ENCODE results near the gene ANAPC16. TPM values are rescaled to one million over a fixed set of nuclear protein-coding genes. Genes with fewer than 3 reads are reported as not detected.

The ANAPC16 gene
- total RNA-seq, 4 donors from 2014 or later = 52.2 to 97.6 (median 76.3) TPM

GRCh38 chr10:72226418-72227027 lies 10.7 kb downstream of the ANAPC16 start:
- ATAC-seq (ENCODE audit: low FRiP score) (no peak), DNase-seq (ENCODE audit: low spot score) (no peak)
- TF ChIP-seq CTCF (IDR thresholded peaks at IDR 0.05) = no peak

- TF ChIP-seq CTCF (IDR thresholded peaks at IDR 0.05) = no peak
- DNase-seq (ENCODE audit: low spot score) (no peak), ATAC-seq (ENCODE audit: low FRiP score) (no peak)
These were observed 12.0 kb downstream of the ANAPC16 start for GRCh38 chr10:72227826-72228225.

- no peak for TF ChIP-seq CTCF (IDR thresholded peaks at IDR 0.05)
- ATAC-seq (ENCODE audit: low FRiP score) (no peak), DNase-seq (ENCODE audit: low spot score) (no peak)
These were observed 12.5 kb downstream of the ANAPC16 start for GRCh38 chr10:72228318-72228751.

- TF ChIP-seq CTCF (IDR thresholded peaks at IDR 0.05) = no peak
- peak; percentile 82 for ATAC-seq (ENCODE audit: low FRiP score)
- DNase-seq (ENCODE audit: low spot score) = no peak
These were observed 13.7 kb downstream of the ANAPC16 start for GRCh38 chr10:72229261-72230251.

GRCh38 chr10:72233621-72234020 lies 17.8 kb downstream of the ANAPC16 start:
- no peak for ATAC-seq (ENCODE audit: low FRiP score)
- no peak for TF ChIP-seq CTCF (IDR thresholded peaks at IDR 0.05)

GRCh38 chr10:72234560-72235095 lies 18.8 kb downstream of the ANAPC16 start:
- TF ChIP-seq CTCF (IDR thresholded peaks at IDR 0.05) = no peak
- no peak for ATAC-seq (ENCODE audit: low FRiP score)
- DNase-seq (ENCODE audit: low spot score) = no peak

More at GRCh38 chr10:72233621-72234020, 17.8 kb downstream of the ANAPC16 start:
- DNase-seq (ENCODE audit: low spot score) = no peak
